IPS DF 6.9 (cell line): ENCODE data around the gene SNCG.
"Not testable (repeated sequence)": the region's sequence is repeated elsewhere in the genome, so short reads cannot be mapped to it uniquely, and the experiment has no call there.

ENCODE experiments used
- DNase-seq: peaks from one replicate; pipeline ENCODE4 v3.0.0-alpha.2; 2013; ENCODE audit warnings: low read depth, low spot score
- H3K27ac ChIP-seq: one replicate; pipeline ENCODE4 v1.5.1; 2013; ENCODE audit warnings: low read length, control low read depth
- H3K27me3 ChIP-seq: 2 replicates; pipeline ENCODE4 v1.6.1; 2013; ENCODE audit warnings: mild to moderate bottlenecking, low read length; ENCODE audit not compliant: control insufficient read depth, insufficient read depth
- H3K36me3 ChIP-seq: 2 replicates; pipeline ENCODE4 v1.6.1; 2013; ENCODE audit warnings: low read length; ENCODE audit not compliant: control insufficient read depth, insufficient read depth
- H3K4me1 ChIP-seq: 2 replicates; pipeline ENCODE4 v1.6.1; 2013; ENCODE audit warnings: low read length; ENCODE audit not compliant: control insufficient read depth, insufficient read depth
- H3K4me3 ChIP-seq: 2 replicates; pipeline ENCODE4 v1.5.1; 2013; ENCODE audit warnings: mild to moderate bottlenecking, low read length
- H3K9me3 ChIP-seq: 2 replicates; pipeline ENCODE4 v1.6.1; 2013; ENCODE audit warnings: low read length, inconsistent platforms; ENCODE audit not compliant: control insufficient read depth, insufficient read depth
- WGBS: extraction: QIAGEN DNeasy Blood & Tissue Kit; methylation state at CpG from one replicate; pipeline ENCODE4 v1.1.7; 2013; ENCODE audit warnings: mixed read lengths, missing lambda C conversion rate; ENCODE audit not compliant: insufficient read length, insufficient coverage; 5-methylcytosine and 5-hydroxymethylcytosine counted together

The SNCG gene

GRCh38 chr10:86944907-86945306, 13.5 kb upstream of the SNCG start:
- no CpG with 5 or more reads among the region's 3 CpGs for WGBS
- H3K9me3 ChIP-seq = no peaks in the 10 kb centered on the region
- DNase-seq = no peak

DNA sequence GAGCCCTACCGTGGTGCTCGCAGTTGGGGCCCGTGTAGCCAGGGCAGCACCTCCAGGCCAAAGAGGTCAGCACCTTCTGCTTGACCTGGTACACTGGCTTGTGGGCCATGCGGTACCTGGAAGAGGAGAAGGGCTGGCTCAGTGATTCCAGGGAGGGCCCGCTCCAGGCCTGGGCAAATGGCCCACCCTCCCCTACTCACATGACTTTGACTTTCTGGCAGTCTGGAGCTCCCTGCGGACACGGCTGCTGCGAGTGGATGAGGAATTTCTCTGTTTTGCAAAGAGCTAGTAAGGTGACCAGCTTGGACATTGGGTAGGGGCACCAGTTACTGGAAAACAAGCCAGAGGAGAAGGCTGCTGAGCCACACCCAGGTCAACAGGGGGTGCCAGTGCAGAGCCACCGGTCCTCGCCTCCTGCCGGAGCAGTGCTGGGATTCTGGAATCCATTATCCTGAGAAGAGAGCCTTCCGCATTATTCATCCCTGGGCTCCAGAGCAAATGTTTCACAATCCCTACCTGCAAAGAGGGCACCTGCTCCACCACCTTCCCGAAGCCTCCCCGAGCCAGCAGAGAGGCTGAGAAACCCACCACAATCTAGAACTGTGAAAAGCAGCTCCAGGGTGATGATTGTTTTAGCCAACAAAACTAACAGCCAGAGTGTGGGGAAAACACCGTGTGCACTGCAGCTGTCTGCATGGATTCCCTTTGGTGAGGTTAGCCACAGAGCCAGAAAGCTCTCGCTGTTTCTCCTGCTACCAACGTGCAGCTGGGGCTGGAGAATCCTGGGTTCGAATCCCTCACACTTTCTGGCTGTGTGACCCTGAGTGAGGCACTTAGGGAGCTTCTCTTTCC, 12.8 kb upstream of the SNCG start:
- no peak overlapping the region for H3K4me3 ChIP-seq
- no peaks in the 10 kb centered on the region for H3K36me3 ChIP-seq
- H3K9me3 ChIP-seq = no peaks in the 10 kb centered on the region
- H3K27me3 ChIP-seq = no peaks in the 10 kb centered on the region
- no peak for DNase-seq
- peaks cover 5% of the 10 kb centered on the region; the same call in 1 of the 2 replicates for H3K4me1 ChIP-seq
- H3K27ac ChIP-seq = no peak overlapping the region
- no CpG with 5 or more reads among the region's 18 CpGs for WGBS

More at GRCh38 chr10:86944907-86945306, 13.5 kb upstream of the SNCG start:
- Histone ChIP-seq H3K27me3 (no peaks in the 10 kb centered on the region), H3K4me1 (peaks cover 3% of the 10 kb centered on the region; the same call in 1 of the 2 replicates), H3K27ac (no peak overlapping the region), H3K36me3 (no peaks in the 10 kb centered on the region), H3K4me3 (no peak overlapping the region)

- H3K4me3 ChIP-seq = no peak overlapping the region
- no CpG with 5 or more reads among the region's 13 CpGs for WGBS
- H3K4me1 ChIP-seq = peaks cover 5% of the 10 kb centered on the region; the same call in 1 of the 2 replicates
Measured at GRCh38 chr10:86946213-86947155, 11.9 kb upstream of the SNCG start.

DNA sequence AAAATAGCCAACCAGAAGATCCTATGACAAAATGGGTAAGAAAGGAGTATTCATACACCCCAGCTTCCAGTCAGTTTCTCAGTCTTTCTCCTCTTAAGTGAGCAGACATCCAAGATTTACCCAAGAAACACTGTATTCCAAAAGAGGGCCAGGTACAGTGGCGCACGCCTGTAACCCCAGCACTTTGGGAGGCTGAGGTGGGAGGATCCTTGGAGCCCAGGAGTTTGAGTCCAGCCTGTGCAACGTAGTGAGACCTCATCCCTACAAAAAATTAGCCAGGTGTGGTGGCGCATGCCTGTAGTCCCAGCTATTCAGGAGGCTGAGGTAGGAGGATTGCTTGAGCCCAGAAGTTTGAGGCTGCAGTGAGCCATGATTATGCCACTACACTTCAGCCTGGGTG, 10.6 kb upstream of the SNCG start:
- DNase-seq, H3K36me3 ChIP-seq, H3K27ac ChIP-seq, H3K4me3 ChIP-seq, H3K27me3 ChIP-seq, H3K4me1 ChIP-seq, H3K9me3 ChIP-seq: not testable (repeated sequence)
- no CpG with 5 or more reads among the region's 4 CpGs for whole genome bisulfite sequencing

More at GRCh38 chr10:86946213-86947155, 11.9 kb upstream of the SNCG start:
- Histone ChIP-seq H3K9me3 (no peaks in the 10 kb centered on the region), H3K27me3 (no peaks in the 10 kb centered on the region), H3K27ac (no peak overlapping the region), H3K36me3 (no peaks in the 10 kb centered on the region)
- DNase-seq = no peak

DNA sequence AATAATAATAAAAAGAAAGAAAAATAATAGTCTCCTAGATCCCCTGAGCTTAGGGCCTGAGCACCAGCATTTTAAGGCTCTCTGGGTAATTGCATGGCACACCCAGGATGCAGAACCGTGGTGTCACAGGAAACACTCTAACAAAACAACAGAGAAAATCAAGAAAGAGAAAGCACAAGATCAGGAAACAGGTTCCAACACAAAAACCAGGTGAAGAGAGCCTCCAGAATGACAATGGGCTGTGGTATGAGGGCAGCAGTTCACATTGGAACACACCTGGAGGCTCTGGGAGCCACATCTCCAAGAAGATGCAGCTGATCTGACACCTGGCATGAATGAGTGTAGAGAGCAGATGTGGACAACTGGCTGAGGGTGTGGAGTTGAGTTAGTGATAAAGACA, 8.1 kb upstream of the SNCG start:
- DNase-seq = no peak
- H3K36me3 ChIP-seq = no peaks in the 10 kb centered on the region
- H3K4me3 ChIP-seq = no peak overlapping the region
- no peaks in the 10 kb centered on the region for H3K27me3 ChIP-seq
- WGBS = no CpG with 5 or more reads among the region's 1 CpG
- H3K27ac ChIP-seq = no peak overlapping the region
- no peaks in the 10 kb centered on the region; the same call in 1 of the 2 replicates for H3K9me3 ChIP-seq
- peaks cover 15% of the 10 kb centered on the region for H3K4me1 ChIP-seq

- no peak for DNase-seq
- no peaks in the 10 kb centered on the region for H3K27me3 ChIP-seq
- H3K4me3 ChIP-seq = no peak overlapping the region
- peaks cover 21% of the 10 kb centered on the region for H3K4me1 ChIP-seq
- H3K27ac ChIP-seq = no peak overlapping the region
- H3K9me3 ChIP-seq = no peaks in the 10 kb centered on the region; the same call in 1 of the 2 replicates
- H3K36me3 ChIP-seq = no peaks in the 10 kb centered on the region
Measured at GRCh38 chr10:86951184-86951761, 7.1 kb upstream of the SNCG start.

- Histone ChIP-seq H3K27ac (no peak overlapping the region), H3K9me3 (no peaks in the 10 kb centered on the region; the same call in 1 of the 2 replicates), H3K4me1 (peaks cover 25% of the 10 kb centered on the region), H3K36me3 (no peaks in the 10 kb centered on the region), H3K4me3 (no peak overlapping the region), H3K27me3 (no peaks in the 10 kb centered on the region)
- no peak for DNase-seq
- no CpG with 5 or more reads among the region's 7 CpGs for WGBS
Measured at GRCh38 chr10:86952106-86952505, 6.3 kb upstream of the SNCG start.

DNA sequence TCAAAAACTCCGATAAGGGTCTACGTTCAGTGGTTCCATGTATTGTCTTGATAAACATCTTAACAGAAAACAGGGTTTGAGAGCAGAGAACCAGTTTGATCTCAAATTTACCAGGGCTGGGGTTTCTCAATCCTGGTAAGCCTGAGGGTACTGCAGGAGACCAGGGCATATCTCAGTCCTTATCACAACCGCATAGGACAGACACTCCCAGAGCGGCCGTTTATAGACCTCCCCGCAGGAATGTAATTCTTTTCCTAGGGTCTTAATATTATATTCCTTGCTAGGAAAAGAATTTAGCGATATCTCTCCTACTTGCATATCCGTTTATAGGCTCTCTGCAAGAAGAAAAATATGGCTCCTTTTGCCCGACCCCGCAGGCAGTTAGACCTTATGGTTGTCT, 5.7 kb upstream of the SNCG start:
- not testable (repeated sequence) for H3K9me3 ChIP-seq, H3K27me3 ChIP-seq, DNase-seq, H3K36me3 ChIP-seq, H3K4me3 ChIP-seq, H3K27ac ChIP-seq
- H3K4me1 ChIP-seq = peaks cover 25% of the 10 kb centered on the region
- no CpG with 5 or more reads among the region's 10 CpGs for WGBS

DNA sequence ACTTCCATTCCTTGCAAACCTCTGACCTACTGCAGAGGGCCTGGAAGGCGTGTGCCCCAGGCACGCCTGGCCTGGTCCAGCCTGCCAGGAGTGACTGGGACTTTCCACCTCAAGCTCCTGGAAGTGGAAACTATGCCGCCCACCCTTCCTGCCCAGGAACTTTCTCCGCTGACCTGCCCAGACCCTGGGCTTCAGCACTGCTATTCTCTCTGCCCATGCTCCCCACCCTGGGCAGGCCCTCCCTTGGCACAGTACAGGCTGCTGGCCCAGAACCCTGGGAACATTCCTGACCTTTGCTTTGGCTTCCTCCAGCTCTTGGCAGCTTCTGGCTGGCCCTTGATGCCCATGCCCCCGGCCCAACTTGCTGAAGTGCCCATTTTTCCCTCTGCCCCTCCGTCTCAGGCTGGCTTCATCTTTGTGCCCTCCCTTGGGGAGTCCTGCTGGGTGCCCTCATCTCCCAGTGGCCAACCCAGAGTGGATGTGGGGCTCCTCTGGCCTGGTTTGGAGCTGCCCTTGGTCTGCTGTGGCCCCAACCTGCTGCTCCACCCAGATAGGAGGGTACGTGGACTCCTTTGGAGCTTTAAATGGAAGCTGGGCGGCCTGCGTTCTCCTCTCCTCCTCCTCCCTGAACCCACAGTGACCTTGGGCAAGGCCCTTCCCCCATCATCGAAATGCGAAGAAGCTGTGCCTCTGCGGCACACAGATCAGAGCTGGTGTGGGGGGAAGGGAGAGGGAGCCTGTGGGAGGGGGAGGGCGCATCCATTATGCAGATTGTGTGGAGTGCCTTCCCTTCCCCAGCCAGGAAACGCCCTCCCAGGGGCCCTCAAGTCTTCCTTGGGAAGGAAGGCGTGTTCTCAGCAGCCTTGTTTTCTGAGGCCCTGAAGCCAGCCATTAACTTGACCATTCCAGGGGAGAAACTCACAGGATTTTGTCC, 4.4 kb upstream of the SNCG start:
- peak; percentile 87 for DNase-seq
- H3K9me3 ChIP-seq = no peaks in the 10 kb centered on the region; the same call in 1 of the 2 replicates
- H3K27ac ChIP-seq = peak overlapping the region; percentile 19
- no peaks in the 10 kb centered on the region for H3K36me3 ChIP-seq
- no peak overlapping the region for H3K4me3 ChIP-seq
- H3K27me3 ChIP-seq = no peaks in the 10 kb centered on the region
- H3K4me1 ChIP-seq = peaks cover 34% of the 10 kb centered on the region
- no CpG with 5 or more reads among the region's 15 CpGs for WGBS
